H1 (cell line): ENCODE results near the gene ARHGEF28. TPM values are rescaled to one million over a fixed set of nuclear protein-coding genes. Genes with fewer than 3 reads are reported as not detected.

Experiments
- EGR1 ChIP-seq: IDR thresholded peaks from 2 replicates; pipeline ENCODE4 v1.6.1; 2011; ENCODE audit warnings: low read depth, low read length, borderline replicate concordance
- polyA plus RNA-seq, 7 experiments: library from polyadenylated mRNA; depleted of rRNA in 3 of 7; stranded (reverse) in 5 of 7; unstranded in 2 of 7; fragments of >200 nt in 5 of 7; fragments of 200-250 nt in 2 of 7; gene quantifications; 1 replicate in 5 of 7; 2 replicates in 1 of 7; 4 replicates in 1 of 7; pipeline versions ENCODE4 v1.2.1 to v1.2.3, GENCODE V29; 2011 to 2013; ENCODE audit warnings: missing spikeins in 2 of 7, mixed read lengths in 2 of 7
- total RNA-seq: library from RNA; stranded (reverse); fragmentation: NEBNext Ultra II Directional; extraction: Animal tissue kit (Norgen Biotek cat#: 25700); gene quantifications from 2 replicates; pipeline ENCODE4 v1.2.1, GENCODE V29; 2021
- TF ChIP-seq, protein P1 (sequence below): IDR thresholded peaks from 2 replicates; pipeline ENCODE4 v1.6.1; 2011; ENCODE audit warnings: low read length, improper control_type of control experiment

Gene ARHGEF28
- total and polyA plus RNA-seq, 2 of the 8 experiments (the other 6 are each of a cell fraction or from before 2014, with no cell fraction given), result 0.33 to 1.0 TPM

DNA sequence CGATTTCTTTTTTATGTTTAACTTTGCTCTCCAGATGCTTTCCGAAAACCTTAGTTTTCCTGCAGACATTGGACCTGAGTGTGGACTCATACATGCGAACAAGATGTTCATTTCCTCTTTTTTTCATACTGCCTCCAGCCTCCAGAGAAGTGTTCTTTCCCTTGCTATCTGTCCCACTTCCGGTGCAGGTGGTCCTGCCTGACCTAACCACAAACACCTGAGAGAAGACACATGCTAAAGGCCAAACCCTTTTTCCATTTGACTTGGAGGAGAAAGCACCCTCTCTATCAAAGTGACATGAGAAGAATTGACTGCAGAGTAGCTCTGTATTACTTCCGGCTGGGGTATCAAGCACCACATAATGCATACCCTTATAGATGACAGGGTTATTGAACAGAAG, 334.0 kb downstream of the ARHGEF28 start (continued):
- TF ChIP-seq, protein P1, sequence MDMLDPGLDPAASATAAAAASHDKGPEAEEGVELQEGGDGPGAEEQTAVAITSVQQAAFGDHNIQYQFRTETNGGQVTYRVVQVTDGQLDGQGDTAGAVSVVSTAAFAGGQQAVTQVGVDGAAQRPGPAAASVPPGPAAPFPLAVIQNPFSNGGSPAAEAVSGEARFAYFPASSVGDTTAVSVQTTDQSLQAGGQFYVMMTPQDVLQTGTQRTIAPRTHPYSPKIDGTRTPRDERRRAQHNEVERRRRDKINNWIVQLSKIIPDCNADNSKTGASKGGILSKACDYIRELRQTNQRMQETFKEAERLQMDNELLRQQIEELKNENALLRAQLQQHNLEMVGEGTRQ, result no peak
- TF ChIP-seq EGR1, result no peak
